Keratinocyte (primary cell): ENCODE measurements around the gene TBPL2. TPM values are rescaled to one million over a fixed set of nuclear protein-coding genes. Genes with fewer than 3 reads are reported as not detected.

ENCODE experiments used
- DNase-seq: peaks from one replicate; pipeline ENCODE4 v3.0.0-alpha.2; 2011; ENCODE audit warnings: low read depth, missing footprints, low spot score
- FAIRE-seq: peaks from 2 replicates; lab custom pipeline; 2011; peaks lifted over from hg19 to GRCh38; lab: Jason Lieb, UNC
- H2AFZ ChIP-seq: 2 replicates; pipeline ENCODE4 v1.6.0; 2012; ENCODE audit warnings: low read length, control low read depth, inconsistent platforms; ENCODE audit not compliant: control insufficient read depth
- H3K27ac ChIP-seq: 2 replicates; pipeline ENCODE4 v1.5.1; 2011; ENCODE audit warnings: low read length; ENCODE audit not compliant: control insufficient read depth, insufficient read depth
- H3K27me3 ChIP-seq: 3 replicates; pipeline ENCODE4 v1.6.0; 2011; ENCODE audit warnings: low read length; ENCODE audit not compliant: control insufficient read depth, insufficient read depth; ENCODE audit errors: extremely low read depth
- H3K36me3 ChIP-seq, 2 experiments: 2 replicates in 1 of 2; 3 replicates in 1 of 2; pipeline ENCODE4 v1.5.1; 2011; ENCODE audit warnings: low read length in 2 of 2, mild to moderate bottlenecking in 1 of 2; ENCODE audit not compliant: control insufficient read depth in 2 of 2, insufficient read depth in 2 of 2; ENCODE audit errors: extremely low read depth in 1 of 2
- H3K4me1 ChIP-seq: 3 replicates; pipeline ENCODE4 v1.5.1; 2011; ENCODE audit warnings: low read length; ENCODE audit not compliant: control insufficient read depth, insufficient read depth; ENCODE audit errors: extremely low read depth
- H3K4me2 ChIP-seq: 3 replicates; pipeline ENCODE4 v1.6.0; 2011; ENCODE audit warnings: low read depth, low read length; ENCODE audit not compliant: control insufficient read depth, insufficient read depth; ENCODE audit errors: extremely low read depth
- H3K4me3 ChIP-seq, 3 experiments: fragments of 200-600 bp in 1 of 3; sonication (generic) in 1 of 3; 2 replicates in 2 of 3; 3 replicates in 1 of 3; pipeline ENCODE4 v1.5.1; 2011 to 2016; ENCODE audit warnings: low read length in 3 of 3, mild to moderate bottlenecking in 3 of 3, control low read depth in 2 of 3, inconsistent platforms in 1 of 3, low read depth in 1 of 3, mixed read lengths in 1 of 3, mixed run types in 1 of 3, moderate library complexity in 1 of 3; ENCODE audit not compliant: control insufficient read depth in 2 of 3, insufficient read depth in 2 of 3; ENCODE audit errors: extremely low read depth in 1 of 3
- H3K79me2 ChIP-seq: 2 replicates; pipeline ENCODE4 v1.6.0; 2012; ENCODE audit warnings: low read length; ENCODE audit not compliant: control insufficient read depth, insufficient read depth
- H3K9ac ChIP-seq: 3 replicates; pipeline ENCODE4 v1.6.0; 2011; ENCODE audit warnings: low read length; ENCODE audit not compliant: control insufficient read depth, insufficient read depth; ENCODE audit errors: extremely low read depth
- H3K9me1 ChIP-seq: 3 replicates; pipeline ENCODE4 v1.6.0; 2011; ENCODE audit warnings: low read length; ENCODE audit not compliant: control insufficient read depth, insufficient read depth; ENCODE audit errors: extremely low read depth
- H3K9me3 ChIP-seq: 2 replicates; pipeline ENCODE4 v1.5.1; 2012; ENCODE audit warnings: low read depth, low read length; ENCODE audit not compliant: control insufficient read depth
- H4K20me1 ChIP-seq: 3 replicates; pipeline ENCODE4 v1.6.0; 2011; ENCODE audit warnings: low read length; ENCODE audit not compliant: control insufficient read depth, insufficient read depth; ENCODE audit errors: extremely low read depth
- CTCF ChIP-seq, 3 experiments: IDR thresholded peaks in 1 of 3; conservative IDR thresholded peaks in 1 of 3; optimal IDR thresholded peaks in 1 of 3; 2 replicates in 2 of 3; 3 replicates in 1 of 3; pipeline versions ENCODE3 to v1.5.1; 2011; ENCODE audit warnings: low read length in 3 of 3, mild to moderate bottlenecking in 3 of 3, moderate library complexity in 2 of 3, control low read depth in 1 of 3, inconsistent platforms in 1 of 3; ENCODE audit not compliant: insufficient read depth in 2 of 3; ENCODE audit errors: extremely low read depth in 1 of 3
- EZH2 ChIP-seq: IDR thresholded peaks from one replicate; pipeline ENCODE4 v1.6.1; 2012; ENCODE audit warnings: inconsistent platforms, mild to moderate bottlenecking, low read length, moderate library complexity
- dilution Hi-C: fragments of 300-500 bp; cut with MboI; formaldehyde crosslinking; loops from one replicate; pipeline ENCODE4 v1.7.0; 2020; ENCODE audit warnings: low sequenced_read_pairs; ENCODE audit not compliant: extremely low pct_ligation_motif_present
- polyA plus RNA-seq, 5 experiments: library from polyadenylated mRNA; depleted of rRNA in 3 of 5; stranded (reverse) in 3 of 5; stranded (forward) in 1 of 5; unstranded in 1 of 5; fragments of >200 nt; gene quantifications; 1 replicate in 1 of 5; 2 replicates in 3 of 5; 3 replicates in 1 of 5; pipeline versions ENCODE4 v1.2.1 to v1.2.3, GENCODE V29; 2011 to 2012; ENCODE audit warnings: missing spikeins in 2 of 5, low read depth in 1 of 5, low replicate concordance in 1 of 5
- small RNA-seq, 3 experiments: library from RNA; depleted of rRNA; stranded (forward); fragments of <200 nt; gene quantifications; one replicate each; pipeline ENCODE3, GENCODE V24; 2012; ENCODE audit warnings: low read depth in 3 of 3, low replicate concordance in 1 of 3; ENCODE audit not compliant: insufficient read length in 3 of 3

Gene TBPL2
- polyA plus RNA-seq, 1 donor (not counting 4 experiments of a cell fraction or from before 2014, with no cell fraction given): not detected

GRCh38 chr14:55370883-55371455, 69.4 kb downstream of the TBPL2 start:
- no peak overlapping the region for H3K9ac ChIP-seq
- FAIRE-seq (no peak), DNase-seq (no peak)
- no peaks in the 10 kb centered on the region for H4K20me1 ChIP-seq
- no peak overlapping the region for H3K27ac ChIP-seq
- no peaks in the 10 kb centered on the region for H3K27me3 ChIP-seq
- no peaks in the 10 kb centered on the region for H3K79me2 ChIP-seq
- H2AFZ ChIP-seq: no peak overlapping the region
- peaks cover 10% of the 10 kb centered on the region for H3K4me1 ChIP-seq
- dilution Hi-C loops: no loop called here
- H3K9me1 ChIP-seq: no peaks in the 10 kb centered on the region
- H3K4me2 ChIP-seq: no peak overlapping the region
- H3K36me3 ChIP-seq: peaks cover 6 to 10% of the 10 kb centered on the region in 2 experiments
- TF ChIP-seq EZH2 (no peak), CTCF (optimal IDR thresholded peaks at IDR 0.05 in 1 of 3, IDR thresholded peaks at IDR 0.05 in 1 of 3, conservative IDR thresholded peaks at IDR 0.05 in 1 of 3; ENCODE audit: extremely low read depth in 1 of 3, insufficient read depth in 2 of 3, low read length in 3 of 3) (no peak)
- H3K9me3 ChIP-seq: no peaks in the 10 kb centered on the region
- no peak overlapping the region for H3K4me3 ChIP-seq

- peaks cover 6 to 12% of the 10 kb centered on the region in 2 experiments for H3K36me3 ChIP-seq
- DNase-seq (no peak), FAIRE-seq (no peak)
- H3K27ac ChIP-seq: no peak overlapping the region
- H4K20me1 ChIP-seq: no peaks in the 10 kb centered on the region
- dilution Hi-C loops: no loop called here
- TF ChIP-seq EZH2 (no peak), CTCF (optimal IDR thresholded peaks at IDR 0.05 in 1 of 3, IDR thresholded peaks at IDR 0.05 in 1 of 3, conservative IDR thresholded peaks at IDR 0.05 in 1 of 3; ENCODE audit: extremely low read depth in 1 of 3, insufficient read depth in 2 of 3, low read length in 3 of 3) (no peak)
- H3K4me3 ChIP-seq: no peak overlapping the region
- H2AFZ ChIP-seq: no peak overlapping the region
- H3K9ac ChIP-seq: no peak overlapping the region
- no peaks in the 10 kb centered on the region for H3K27me3 ChIP-seq
- no peaks in the 10 kb centered on the region for H3K4me1 ChIP-seq
- no peaks in the 10 kb centered on the region for H3K79me2 ChIP-seq
- H3K4me2 ChIP-seq: no peak overlapping the region
- no peaks in the 10 kb centered on the region for H3K9me1 ChIP-seq
- no peaks in the 10 kb centered on the region for H3K9me3 ChIP-seq
Measured at GRCh38 chr14:55366271-55366670, 74.1 kb downstream of the TBPL2 start.

Small RNA genes lying within 50 kb of the gene (small RNA-seq; reads per million reads assigned to genes)
- 0 reads per million in 3 experiments for gene AL356801.1

Other genes starting within 250 kb of the TBPL2 start
- 1.3 to 15.3 TPM (median 9.1 TPM) in 3 replicates for gene DLGAP5, start 249.0 kb downstream of the TBPL2 start, polyA plus RNA-seq
- gene FBXO34, start 169.2 kb downstream of the TBPL2 start, polyA plus RNA-seq: 16.0 to 18.0 TPM (median 16.5 TPM) in 3 replicates
- 4.4 to 7.0 TPM (median 6.4 TPM) in 3 replicates for gene ATG14, start 28.8 kb downstream of the TBPL2 start, polyA plus RNA-seq
- gene KTN1, start 139.6 kb upstream of the TBPL2 start, polyA plus RNA-seq: 62.6 to 121 TPM (median 81.3 TPM) in 3 replicates